ENCODE results near the gene ZC3H6.

ZC3H6 gene, protein sequence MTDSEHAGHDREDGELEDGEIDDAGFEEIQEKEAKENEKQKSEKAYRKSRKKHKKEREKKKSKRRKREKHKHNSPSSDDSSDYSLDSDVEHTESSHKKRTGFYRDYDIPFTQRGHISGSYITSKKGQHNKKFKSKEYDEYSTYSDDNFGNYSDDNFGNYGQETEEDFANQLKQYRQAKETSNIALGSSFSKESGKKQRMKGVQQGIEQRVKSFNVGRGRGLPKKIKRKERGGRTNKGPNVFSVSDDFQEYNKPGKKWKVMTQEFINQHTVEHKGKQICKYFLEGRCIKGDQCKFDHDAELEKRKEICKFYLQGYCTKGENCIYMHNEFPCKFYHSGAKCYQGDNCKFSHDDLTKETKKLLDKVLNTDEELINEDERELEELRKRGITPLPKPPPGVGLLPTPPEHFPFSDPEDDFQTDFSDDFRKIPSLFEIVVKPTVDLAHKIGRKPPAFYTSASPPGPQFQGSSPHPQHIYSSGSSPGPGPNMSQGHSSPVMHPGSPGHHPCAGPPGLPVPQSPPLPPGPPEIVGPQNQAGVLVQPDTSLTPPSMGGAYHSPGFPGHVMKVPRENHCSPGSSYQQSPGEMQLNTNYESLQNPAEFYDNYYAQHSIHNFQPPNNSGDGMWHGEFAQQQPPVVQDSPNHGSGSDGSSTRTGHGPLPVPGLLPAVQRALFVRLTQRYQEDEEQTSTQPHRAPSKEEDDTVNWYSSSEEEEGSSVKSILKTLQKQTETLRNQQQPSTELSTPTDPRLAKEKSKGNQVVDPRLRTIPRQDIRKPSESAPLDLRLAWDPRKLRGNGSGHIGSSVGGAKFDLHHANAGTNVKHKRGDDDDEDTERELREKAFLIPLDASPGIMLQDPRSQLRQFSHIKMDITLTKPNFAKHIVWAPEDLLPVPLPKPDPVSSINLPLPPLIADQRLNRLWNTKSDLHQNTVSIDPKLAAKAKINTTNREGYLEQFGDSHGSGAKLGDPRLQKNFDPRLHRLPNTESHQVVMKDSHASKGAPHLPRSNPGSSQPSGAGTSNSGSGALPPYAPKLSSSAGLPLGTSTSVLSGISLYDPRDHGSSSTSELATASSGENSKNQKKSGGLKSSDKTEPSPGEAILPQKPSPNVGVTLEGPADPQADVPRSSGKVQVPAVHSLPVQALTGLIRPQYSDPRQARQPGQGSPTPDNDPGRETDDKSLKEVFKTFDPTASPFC

DNA sequence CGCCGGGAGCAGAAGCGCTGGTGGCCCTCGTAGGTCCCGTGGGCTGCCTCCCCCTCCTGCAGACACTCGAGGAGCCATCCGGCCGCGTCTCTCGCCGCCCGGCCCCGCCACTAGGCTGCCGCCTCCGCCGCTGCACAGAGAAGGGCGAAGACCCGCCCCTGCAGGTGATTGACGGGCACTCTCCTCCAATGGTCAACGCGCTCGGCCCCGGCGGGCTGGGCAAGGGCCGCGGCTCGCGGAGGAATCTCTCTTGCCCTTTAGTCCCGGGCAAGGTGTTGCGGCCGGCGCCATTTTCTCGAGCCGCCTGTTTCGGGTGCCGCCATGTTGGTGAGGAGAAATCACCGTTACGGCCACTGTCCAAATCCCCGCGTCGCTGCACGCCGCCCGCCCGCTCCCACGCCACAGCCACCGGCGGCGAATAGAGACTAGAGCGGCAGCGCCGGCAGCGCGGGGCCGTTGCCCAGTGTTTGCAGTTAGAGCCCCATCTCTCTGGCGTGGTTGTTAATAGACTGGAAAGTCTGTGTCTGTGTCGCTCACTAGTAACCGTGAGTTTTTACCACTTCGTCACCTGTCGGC lies at the start of gene ZC3H6:
Gene ZC3H6, plus strand, starts transcription at position 287 of the 576 bp plus-strand sequence. CDS start 398 bp downstream, outside the sequence.
- peak; percentile 98 to 99 (median 98) for DNase-seq

DNA sequence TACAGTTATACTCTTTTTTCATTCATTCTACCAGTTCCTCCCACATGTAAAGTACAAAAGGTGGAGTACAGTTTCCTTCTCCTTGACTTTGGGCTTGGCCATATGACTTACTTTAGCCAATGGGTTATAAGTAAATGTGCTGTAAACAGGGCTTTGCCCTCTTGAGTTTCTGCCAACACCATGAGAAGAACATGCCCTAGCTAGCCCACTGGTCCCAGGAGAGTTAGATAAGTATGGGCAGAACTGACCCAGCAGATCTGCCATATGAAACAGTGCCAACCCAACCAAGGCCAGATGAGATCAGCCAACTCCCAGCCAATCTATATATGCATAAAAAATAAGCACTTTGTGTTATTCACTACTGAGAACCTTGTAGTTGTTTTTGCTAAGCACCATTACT lies 46.0 kb upstream of the ZC3H6 start:
- no peak for DNase-seq

DNA sequence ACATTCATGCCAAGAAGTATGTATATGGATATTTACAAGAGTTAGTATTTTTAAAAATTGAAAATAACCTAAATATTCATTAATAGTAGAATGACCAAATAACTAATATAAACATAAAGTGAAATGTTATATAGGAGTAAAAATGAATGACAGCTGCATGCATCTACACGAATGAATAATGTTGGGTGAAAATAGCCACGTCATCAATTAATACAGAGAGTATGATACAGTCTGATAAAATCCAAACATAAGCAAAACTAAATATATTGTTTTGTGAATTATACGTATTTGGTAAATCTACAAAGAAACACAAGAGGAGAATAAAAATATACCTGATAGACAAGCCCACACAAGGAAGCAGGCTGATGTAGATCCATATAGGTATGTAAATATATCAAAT lies 45.0 kb upstream of the ZC3H6 start:
- no peak for DNase-seq

DNA sequence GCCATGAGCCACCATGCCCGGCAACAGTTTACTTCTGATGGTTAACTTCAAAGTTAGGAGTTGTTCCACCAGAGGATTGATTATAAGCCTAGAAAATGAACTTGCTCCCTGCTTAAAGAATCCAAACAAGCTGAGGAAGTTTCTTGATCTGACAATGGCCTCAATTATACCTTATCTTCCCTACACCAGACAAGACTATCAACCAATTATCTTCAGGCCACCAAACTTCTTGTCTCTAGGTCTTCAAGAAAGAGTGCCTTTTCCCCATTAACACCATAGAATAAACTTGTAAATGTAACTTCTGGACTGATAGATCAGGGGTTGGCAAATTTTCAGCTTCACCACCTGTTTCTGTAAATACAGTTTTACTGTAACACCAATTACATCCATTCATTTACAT lies 35.5 kb upstream of the ZC3H6 start:
- DNase-seq = no peak

DNA sequence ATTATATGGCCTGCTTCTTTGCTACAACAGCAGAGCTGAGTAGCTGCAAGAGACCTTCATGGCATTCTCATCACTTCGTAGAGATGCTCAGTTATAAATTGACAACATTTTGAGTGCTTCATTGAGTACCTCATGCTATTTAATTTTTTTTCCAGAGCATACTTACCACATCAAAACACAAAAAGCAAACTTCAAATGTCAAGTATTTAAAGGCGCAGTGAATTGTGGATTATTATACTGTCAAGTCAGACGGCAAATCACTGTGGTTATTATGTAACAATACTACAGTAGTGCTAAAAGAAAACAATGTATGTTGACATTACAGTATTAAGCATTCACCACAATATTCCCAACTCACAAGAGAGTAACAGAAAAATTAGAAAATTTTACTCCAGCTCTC lies 33.0 kb upstream of the ZC3H6 start:
- no peak for DNase-seq

DNA sequence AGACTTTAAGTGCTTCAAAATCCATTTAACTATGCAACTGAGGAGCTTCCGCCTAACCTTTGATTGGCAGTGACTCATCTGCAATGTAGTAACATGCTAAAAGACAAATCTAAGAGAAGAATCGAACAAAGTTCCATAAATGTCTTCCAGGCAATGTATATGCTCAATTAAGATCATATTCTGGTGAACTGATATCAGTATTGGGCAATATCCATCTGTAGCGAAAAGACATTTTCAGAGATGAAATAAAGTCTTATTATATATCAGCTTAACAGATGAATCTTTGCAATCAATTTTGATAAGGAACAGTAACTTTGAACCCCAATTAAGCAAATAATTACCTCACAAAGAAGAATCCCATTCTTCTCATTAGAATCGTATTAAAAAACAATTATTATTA lies 32.2 kb upstream of the ZC3H6 start:
- no peak for DNase-seq

DNA sequence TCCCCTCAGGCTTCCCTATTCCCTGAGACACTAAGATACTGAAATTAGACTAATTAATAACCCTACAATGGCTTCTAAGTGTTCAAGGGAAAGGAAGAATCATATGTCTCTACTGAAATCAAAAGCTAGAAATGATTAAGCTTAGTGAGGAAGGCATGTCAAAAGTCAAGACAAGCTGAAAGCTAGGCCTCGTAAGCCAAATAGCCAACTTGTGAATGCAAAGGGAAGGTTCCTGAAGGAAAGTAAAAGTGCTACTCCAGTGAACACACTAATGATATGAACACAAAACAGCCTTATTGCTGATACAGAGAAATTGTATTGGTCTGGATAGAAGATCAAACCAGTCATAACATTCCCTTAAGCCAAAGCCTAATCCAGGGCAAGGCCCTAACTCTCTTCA lies 30.5 kb upstream of the ZC3H6 start:
- DNase-seq = no peak

DNA sequence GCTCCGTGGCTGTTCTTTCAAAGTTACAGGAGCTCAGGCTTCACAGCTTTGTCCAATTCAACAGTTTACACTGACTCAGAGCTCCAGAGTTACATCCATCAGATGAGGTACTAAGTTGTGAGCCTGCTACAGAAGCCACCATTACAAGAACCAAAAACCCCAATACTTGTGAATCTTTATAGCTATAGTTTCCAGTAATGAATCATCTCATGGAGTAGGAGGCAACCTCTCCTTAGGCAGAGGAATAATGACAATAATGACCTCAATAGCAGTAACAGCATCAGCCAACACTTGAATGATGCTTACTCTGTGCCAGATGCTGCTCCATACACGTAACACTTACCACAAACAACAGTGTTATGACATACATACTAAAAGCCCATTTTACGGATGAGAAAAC lies 24.1 kb upstream of the ZC3H6 start:
- no peak for DNase-seq

DNA sequence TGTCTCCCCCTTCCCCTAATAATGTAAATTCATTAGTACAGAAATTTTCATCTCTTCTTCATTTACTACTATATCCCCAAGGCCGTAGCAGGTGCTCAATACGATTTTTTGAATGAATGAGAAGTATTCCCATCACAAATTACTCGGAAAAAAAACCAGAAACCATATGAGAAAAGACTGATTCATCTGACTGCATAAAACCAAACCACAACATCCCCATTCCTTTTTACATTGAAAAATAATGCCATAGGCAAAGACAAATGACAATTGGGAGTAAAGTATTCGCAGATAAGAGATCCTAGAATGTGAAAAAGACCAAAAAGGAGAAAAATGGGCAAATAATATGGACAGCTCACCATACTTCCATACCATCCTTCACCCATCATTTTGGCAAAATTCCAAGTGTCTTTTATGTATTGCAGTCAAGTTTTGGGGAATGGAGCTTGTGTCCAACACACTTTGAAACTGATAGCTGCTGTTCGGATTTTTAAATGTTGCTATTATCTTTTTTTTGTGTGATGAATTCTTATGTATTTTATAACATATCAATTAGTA lies 22.1 kb upstream of the ZC3H6 start:
- no peak for DNase-seq

DNA sequence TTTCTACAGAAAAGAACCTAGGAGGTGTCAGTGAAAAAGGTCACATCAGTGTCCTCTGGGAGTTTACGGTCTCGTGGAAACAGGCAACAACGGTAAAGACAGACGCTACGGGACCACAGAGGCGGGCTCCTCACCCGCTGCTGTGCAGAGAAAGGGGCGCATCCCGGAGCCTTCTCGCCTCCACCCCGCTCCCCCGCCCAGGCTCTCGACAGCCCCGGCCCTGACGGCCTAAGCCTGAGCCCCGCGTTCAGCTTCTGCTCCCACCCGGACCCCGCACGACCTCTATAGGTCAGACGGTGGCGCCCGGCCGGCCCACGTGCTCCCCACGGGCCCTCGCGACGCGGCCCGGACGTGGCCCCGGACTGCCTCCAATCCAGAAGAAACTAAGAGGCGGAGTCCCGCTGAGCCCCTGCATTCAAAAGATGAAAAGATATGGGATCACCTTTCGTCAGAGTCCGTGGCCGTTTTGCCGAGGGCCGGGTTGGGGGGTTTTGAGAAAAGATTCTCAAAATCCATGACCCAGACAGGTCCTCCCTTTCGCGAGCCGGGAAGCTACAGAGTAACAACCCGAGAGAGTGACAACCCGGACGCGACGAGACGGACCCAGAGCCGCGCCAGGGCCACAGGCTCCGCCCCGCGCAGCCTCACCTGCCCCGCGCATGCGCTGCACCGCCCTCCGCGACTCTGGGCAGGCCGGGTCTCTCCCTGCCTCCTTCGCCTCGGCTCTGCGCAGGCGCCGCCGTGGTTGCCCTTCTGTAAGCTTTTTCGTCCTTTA lies 20.7 kb upstream of the ZC3H6 start, which contains the start of gene ZC3H8:
Gene ZC3H8, minus strand, starts transcription at position 577 of the 775 bp plus-strand sequence. Its CDS starts 61 bp downstream, at position 516.
- peak; percentile 89 to 95 (median 92) for DNase-seq

DNA sequence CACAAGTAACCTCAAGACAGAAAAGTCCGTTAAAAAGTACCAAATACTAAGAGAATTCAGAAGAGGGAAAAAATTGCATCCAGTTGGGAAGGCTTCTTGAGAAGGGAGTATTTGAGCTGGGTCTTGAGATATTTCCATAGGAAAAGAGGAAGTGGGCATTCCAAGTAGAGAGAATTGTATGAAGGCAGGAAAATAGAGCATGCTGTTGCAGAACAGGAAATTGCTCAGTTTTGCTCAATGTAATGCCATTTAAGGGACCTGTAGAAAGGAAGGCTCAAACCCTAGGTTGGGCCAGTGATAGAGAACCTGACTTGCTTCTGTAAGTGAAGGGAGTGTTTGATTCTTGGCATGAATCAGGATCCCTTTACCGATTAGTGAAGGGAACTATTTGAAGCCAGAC lies 19.5 kb upstream of the ZC3H6 start:
- DNase-seq = no peak

DNA sequence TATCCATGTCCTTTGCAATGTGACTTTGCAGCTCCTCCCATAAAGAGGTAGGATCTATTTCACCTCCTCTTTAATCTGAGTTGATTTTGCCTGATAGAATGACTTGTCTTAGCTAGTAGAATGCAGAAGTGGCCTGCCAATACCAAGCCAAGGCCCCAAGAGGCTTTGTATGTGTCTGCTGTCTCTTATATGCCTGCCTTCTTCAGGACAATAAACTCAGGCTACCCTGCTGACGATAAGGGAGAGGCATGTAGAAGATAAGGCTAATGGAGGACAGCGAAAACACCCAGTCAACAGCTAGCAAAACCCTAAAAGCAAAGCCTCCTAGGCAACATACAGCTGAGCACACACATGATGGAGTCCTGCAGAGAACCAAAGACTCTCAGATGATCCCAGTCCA lies 18.7 kb upstream of the ZC3H6 start:
- no peak for DNase-seq

DNA sequence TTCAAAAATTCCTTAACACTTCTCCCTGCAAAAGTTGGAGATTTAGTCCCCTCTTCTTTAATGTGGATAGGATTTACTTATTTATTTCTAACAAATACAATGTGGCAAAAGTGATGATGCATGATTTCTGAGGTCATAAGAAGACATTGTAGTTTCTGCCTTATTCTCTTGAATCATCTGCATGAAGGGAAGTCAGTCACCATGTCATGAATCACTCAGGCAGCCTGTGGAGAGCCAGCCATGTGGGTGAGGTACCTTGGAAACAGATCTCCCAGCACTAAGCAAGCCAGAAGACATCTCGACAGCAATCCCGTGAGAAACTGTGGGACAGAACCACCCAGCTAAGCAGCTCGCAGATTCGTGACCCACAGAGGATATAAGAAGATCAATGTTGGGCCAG lies 17.8 kb upstream of the ZC3H6 start:
- DNase-seq = no peak

DNA sequence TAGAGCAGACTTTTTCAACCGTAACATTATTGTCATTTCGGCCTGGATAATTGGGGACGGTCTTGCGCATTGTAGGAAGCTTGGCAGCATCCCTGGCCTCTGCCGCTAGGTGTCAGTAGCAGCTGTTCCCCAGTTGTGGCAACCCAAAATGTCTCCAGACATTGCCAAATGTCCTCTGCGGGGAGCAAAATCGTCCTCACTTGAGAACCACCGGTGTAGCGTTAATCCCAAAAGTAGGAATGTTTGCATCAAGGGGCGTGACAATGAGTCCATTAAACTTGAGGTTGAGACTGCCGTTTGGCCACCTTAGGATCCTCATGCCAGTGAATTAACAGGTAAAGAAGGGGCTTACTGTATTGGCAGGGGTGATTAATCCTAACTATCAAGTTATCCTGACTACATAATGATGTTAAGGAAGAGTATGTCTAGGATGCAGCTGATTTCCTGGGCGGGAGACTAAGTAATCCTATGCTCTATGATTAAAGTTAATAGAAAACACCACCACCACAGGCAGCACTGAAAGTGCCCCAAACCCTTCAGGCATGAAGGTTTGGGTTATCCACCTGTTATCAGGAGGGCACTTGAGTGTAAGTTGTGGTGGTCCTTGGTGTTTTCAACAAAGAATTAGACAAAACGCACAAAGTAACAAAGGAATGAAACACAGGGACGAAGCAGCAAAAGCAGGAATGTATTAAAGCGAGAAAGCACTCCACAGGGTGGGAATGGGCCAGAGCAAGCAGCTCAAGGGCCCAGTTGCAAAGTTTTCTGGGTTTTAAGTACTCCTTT lies 15.7 kb upstream of the ZC3H6 start:
- DNase-seq = peak; percentile 57 to 80 (median 68)

DNA sequence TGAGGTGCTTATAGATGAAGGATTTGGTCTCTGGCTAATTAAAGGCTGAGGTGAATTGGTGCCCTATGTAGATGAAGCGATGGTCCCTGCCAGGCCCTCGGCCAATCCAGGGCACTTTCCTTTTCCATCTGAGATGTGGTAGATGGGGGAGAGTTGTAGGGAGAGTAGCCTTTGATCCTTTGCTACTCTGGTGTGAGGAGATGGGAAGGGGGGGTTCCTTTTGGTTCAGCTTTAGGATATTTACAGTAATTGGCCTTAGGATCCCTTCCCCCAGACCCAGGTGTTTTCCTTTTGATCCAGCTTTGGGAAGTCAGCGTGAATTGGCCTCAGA lies 15.1 kb upstream of the ZC3H6 start:
- no peak for DNase-seq

DNA sequence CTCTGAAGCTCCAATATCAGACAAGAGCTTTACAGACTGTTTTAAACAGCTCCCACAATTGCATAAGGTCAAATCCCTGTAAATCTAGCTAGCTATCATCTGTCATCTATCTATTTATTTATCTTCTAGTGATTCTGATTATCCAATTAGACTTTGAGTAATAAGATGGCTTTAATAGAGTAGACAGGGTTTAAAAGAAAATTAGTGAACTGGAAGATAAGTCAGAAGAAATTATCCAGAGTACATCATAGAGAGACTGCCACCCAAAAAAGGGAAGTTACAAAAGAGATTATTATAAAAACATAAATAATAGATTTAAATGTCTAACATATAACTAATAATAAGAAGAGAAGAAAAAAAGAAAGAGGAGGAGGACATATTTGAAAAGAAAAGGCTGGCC lies 12.5 kb upstream of the ZC3H6 start:
- DNase-seq = no peak

DNA sequence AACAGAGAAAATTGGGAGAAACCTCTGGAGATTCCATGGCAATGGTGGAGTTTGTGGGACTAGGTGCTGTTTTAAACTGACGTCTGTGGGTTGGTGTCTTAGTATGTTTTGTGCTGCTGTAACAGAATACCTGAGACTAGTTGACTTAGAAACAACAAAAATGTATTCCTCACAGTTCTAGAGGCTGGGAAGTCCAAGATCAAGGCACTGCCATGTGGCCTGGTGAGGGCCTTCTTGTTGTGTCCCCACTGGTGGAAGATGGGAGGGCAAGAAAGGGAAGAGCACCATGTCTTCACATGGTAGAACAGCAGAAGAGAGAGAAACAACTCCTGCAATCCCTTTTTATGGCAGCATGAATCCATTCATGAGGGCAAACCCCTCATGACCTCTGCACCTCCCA lies 6.8 kb upstream of the ZC3H6 start:
- no peak for DNase-seq

DNA sequence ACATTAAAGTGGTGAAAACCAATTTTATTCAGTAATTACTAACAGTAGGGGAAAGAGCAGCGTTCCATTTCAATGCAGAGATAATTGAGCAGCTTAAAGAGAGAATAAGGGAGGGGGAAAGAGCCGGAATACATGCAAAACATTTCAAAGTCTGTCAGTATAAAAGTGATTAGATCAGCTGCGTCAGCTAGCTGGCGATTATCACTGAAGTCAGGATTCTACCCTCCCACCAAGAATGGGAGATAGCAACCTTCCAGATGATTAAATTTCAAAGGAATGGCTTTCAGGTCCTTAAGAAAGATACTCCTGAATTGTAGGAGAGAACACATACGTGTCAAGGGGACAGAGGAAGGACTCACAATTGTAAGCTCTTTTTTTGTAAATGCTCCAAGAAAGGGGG lies 2.7 kb upstream of the ZC3H6 start:
- no peak for DNase-seq

DNA sequence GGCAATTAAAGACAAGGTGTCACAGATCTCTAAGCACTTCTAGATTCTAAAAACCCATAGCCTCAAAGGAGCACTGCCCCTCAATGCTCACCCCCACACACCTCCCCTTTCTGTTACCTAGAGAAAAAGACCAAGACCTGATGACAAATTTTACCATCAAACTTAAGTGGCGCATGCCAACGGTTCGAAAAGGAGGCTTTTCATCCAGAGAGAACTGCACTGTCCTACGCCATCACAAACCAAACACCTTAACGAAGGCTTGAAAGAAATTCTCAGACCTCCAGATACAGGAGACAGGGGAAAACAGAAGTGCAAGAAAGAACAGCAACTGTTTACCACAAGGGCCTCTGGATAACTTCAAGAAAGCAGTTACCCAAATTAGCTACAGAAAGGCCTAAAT lies 2.0 kb upstream of the ZC3H6 start:
- DNase-seq = no peak

DNA sequence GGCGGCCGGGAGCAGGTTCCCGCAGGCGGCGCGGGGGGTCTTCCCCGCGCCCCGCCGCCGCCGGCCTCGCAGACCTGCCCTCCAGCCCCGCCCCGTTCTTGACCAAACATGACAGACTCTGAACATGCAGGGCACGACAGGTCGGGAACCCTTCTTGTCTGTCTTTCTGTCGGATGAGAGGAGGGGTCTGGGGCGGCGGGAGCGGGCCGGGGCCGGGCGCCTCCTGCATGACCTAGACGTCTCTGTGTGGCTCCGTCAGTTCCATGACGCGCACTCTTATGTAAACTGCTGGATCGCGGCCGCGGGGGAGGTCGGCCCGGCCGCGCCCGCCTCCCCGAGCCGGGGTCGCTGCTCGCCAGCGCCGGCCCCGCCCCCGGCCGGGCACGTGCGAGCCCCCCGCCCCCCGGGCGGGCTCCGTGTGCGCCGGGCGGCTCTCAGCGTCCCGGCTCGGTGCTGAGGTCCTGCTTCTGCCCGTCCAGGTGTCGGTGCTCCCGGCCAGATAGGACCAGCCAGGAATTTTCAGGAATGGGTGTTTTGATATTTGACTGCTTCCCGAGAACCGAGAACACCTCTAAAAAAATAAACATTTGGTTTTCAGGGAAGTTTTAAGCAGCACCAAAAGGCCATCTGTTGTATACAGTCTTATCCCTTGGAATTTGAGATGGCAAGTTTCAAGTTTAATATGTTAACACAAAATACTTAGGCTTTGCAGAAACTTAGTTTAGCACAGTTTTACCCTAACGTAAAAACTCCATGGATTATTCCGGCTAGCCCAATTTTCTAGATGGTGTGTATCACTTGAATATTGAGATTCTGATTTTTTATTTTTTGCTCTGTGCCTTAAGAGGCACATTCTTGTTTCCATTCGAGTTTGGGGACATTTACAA lies 733 bp downstream of the ZC3H6 start:
- peak; percentile 42 to 68 (median 52) for DNase-seq

Measured in activated CD4-positive, CD25-positive, alpha-beta regulatory T cell (primary cell).